ENCODE results near the gene S100A5.

The S100A5 gene

DNA sequence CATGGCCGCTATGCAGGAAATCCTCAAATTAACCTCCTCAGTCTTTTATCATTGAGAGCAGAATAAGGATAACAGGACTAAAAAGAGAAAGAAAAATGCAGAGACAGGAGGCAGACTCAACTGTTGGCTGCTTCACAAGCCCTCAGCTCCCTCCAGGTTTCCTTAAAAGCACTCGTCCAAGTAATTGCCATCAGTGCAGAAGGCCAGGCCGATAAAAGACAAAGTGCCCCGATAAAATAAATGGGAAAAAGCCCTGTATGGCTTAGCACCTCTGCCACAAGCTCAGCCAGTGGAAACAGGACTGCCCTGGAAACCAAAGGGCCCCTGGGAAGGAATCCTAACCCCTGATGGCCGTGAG, 13.1 kb downstream of the S100A5 start:
- TF ChIP-seq, protein P1, sequence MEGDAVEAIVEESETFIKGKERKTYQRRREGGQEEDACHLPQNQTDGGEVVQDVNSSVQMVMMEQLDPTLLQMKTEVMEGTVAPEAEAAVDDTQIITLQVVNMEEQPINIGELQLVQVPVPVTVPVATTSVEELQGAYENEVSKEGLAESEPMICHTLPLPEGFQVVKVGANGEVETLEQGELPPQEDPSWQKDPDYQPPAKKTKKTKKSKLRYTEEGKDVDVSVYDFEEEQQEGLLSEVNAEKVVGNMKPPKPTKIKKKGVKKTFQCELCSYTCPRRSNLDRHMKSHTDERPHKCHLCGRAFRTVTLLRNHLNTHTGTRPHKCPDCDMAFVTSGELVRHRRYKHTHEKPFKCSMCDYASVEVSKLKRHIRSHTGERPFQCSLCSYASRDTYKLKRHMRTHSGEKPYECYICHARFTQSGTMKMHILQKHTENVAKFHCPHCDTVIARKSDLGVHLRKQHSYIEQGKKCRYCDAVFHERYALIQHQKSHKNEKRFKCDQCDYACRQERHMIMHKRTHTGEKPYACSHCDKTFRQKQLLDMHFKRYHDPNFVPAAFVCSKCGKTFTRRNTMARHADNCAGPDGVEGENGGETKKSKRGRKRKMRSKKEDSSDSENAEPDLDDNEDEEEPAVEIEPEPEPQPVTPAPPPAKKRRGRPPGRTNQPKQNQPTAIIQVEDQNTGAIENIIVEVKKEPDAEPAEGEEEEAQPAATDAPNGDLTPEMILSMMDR (IDR thresholded peaks at IDR 0.05), result no peak

DNA sequence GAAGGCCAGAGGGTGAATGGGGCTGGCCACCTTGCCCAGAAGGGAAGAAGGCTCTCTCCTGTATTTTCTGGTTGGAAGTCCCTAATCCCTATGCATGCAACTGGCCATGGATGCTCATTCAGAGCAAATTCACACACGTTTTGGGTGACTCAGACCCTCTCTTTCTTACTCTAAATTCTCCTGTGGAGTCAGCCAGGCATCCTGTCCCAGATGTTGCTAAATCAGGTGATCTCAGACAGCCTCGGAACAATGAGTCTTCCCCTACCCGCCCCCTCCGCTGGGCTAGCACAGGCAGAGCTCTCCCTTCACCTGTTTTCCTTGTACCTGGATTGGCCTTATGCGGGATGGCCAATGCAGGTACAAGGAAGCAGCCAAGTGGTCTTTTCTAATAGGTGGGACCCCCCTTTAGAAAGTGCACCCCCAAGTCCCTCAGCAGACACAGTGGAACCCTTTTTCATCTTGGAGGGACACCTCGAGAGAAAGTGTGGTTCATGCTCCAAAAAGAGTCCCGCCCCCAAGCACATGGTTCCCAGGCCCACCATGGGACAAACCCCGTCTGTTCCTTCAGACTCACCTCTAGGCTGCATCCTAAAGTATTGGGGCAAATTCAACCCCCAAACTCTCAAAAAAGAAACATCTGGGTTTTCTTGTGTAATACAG, 13.6 kb downstream of the S100A5 start:
- TF ChIP-seq, protein P1 (IDR thresholded peaks at IDR 0.05), result no peak

DNA sequence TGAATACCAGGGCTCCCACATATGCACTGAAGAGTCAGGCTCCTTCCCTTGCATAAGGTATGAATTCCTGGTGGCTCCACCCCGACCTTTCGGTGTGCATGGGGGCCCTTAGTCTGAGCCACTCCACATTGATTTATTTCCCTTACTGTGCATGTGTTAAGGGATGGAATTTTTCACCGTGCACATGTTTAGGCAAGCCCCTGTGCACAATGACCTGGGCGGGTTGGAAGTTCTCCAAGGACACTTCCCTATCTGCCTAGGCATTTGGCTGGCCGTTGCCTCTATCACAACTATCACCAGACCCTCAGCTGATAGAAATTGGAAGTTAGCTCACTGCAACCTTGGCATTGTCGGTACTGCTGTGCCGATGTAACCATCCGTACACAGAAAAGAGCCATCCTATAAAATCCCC, 14.6 kb downstream of the S100A5 start:
- TF ChIP-seq, protein P1 (IDR thresholded peaks at IDR 0.05), result no peak

DNA sequence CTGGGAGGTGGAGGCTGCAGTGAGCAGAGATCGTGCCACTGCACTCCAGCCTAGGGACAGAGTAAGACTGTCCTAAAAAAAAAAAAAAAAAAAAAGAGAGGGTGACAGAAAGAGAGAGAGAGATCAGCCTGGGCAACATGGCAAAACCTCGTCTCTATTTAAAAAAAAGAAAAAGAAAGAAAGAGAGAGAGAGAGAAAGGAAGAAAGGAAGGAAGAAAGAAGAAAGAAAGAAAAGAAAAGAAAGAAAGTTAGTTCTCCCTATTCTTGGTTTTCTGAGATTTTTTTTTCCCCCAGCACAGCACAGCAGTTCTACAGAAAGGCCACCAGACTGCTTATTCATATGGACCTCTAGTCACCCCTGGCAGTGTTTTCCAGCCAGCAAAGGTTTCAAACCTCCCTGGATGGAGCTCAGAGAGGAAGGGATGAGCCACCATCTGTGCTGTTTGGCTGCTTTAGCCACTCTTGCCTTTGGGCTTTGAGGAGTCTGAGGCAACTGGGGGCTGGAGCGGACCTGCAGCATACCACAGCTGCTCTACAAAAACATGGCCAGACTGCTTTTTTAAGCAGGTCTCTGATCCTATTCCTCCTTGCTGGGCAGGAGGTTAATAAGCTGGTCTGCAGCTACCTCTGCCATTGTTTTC, 15.5 kb downstream of the S100A5 start:
- TF ChIP-seq, protein P1 (IDR thresholded peaks at IDR 0.05), result no peak

DNA sequence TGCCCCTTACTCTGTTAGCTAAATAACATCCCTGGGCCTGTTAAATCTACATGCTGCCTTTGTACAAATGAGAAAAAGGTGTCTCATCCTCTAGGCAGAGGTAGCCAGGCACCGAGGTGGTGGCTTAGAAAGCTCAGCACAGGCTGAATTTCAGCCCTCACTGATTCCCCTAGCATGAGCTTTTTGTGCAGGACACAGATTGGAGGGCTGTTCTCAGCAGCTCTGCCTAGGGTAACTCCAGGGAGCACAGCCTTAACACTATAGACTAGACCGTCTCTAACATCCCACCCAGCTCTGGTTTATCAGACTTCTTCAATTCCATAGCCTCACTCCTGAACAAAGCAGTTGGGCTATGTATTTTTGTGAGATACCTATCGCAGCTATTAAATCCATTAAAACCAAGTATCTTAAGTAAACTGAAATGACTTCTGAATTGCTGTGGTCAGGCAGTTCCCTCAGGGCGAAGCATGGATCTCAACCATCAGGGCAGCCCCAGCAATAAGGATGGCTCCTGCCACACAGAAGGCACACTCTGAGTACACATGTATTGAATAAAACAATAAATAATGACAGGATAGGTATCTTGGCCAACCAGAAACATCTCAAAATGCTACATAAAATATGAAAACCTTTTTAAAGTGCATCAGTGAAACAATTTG, 19.8 kb downstream of the S100A5 start:
- TF ChIP-seq, protein P1 (IDR thresholded peaks at IDR 0.05), result no peak

DNA sequence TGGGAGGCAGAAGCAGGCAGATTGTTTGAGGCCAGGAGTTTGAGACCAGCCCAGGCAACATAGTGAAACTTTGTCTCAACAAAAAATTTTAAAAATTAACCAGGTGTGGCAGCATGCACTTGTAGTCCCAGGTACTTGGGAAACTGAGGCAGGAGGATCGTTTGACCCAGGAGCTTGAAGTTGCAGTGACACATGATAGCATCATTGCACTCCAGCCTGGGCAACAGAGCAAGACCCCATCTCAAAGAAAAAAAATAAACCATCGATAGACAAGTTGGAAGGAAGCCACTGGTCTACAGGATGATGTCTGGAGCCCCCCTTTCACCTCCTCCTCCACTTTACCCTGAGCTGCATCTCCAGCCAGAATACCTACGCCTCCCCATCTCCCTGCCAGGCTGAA, 21.5 kb downstream of the S100A5 start:
- TF ChIP-seq, protein P1 (IDR thresholded peaks at IDR 0.05), result no peak

DNA sequence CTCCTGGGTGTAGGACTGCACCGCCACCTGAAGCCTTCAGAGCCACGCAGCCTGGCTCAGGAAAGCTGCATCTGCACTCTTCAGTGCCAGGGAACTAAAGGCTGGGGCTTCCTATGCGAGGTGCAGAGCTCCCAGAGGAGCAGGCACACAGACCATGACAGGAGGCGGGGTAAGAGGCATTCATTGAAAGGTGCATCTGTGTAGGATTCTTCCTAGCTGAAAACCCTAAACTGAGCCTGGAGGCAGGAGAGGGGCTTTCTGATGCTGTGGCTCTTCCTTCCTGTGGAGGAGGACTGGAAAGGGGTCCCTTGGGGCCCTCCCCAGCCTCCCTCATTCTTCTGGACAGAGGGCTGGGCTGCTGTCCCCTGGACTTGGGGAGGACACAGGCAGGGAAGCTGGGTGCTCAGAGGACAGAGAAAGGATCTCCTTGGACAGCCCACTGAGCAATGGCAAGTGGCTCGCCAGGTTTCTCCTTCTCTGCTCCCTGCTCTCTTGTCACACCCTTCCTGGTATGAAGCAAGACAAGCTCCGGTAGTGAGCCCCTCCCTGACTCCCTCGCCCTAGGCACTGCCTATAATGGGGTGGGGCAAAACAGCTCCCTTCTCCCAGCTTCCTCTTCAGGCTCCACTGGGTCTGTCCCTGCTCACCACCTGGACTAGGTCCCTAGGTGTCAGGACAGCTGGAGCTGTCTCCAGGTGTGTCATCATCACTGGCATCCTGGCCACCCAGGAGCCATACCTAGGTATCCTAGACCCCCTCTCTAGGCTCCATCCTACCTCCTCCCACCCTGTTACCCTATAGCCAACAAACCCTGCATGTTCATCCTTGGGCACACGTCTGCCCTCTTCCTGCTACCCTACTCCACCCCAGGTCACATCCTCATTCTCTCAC, 25.0 kb downstream of the S100A5 start:
- TF ChIP-seq, protein P1 (IDR thresholded peaks at IDR 0.05), result no peak

All from LNCAP (cell line).